K562 (cell line): ENCODE results near the gene ATXN10. TPM values are rescaled to one million over a fixed set of nuclear protein-coding genes. Genes with fewer than 3 reads are reported as not detected.
A peak's percentile ranks its signal among the peaks of the same experiment; 100 is the strongest.

Source experiments
- ATAC-seq: fragments of 200-7000 bp; cut with Tn5 transposase; 3 replicates; pipeline ENCODE4 v1.9.1; 2020; ENCODE audit warnings: moderate library complexity
- BruUV-seq: library from RNA; stranded (reverse); fragments of 400-500 nt; replicated peaks from 2 replicates; lab custom pipeline; 2021; lab: Mats Ljungman, UMichigan
- CTCF ChIA-PET: fragments of 300-600 bp; formaldehyde crosslinking; extraction: SDS; loops from one replicate; lab custom pipeline; 2021; ENCODE audit warnings: low intra/inter-chr PET ratio; lab: Yijun Ruan, JAX
- POLR2A ChIA-PET: fragments of 300-600, 350-650 bp; sonication (Branson Sonifier 250); formaldehyde crosslinking; extraction: SDS; loops from one replicate; lab custom pipeline; 2021; ENCODE audit warnings: antibody characterized with exemption, inconsistent platforms; lab: Yijun Ruan, JAX
- DNase-seq, 4 experiments: peaks; one replicate each; pipeline versions ENCODE4 v3.0.0 to v3.0.0-alpha.2; 2011 to 2018; ENCODE audit warnings: low spot score in 3 of 4, mixed read lengths in 3 of 4; ENCODE audit errors: extremely low read depth in 1 of 4
- FAIRE-seq: peaks from 2 replicates; lab custom pipeline; 2011; peaks lifted over from hg19 to GRCh38; lab: Jason Lieb, UNC
- H2AFZ ChIP-seq: 2 replicates; pipeline ENCODE4 v1.6.0; 2011; ENCODE audit warnings: low read depth, low read length, control low read depth, inconsistent platforms
- H3K27ac ChIP-seq: fragments of 200-600 bp; 3 replicates; pipeline ENCODE4 v1.8.0; 2011; ENCODE audit warnings: low read depth, mild to moderate bottlenecking, control low read depth, inconsistent platforms, low read length, moderate library complexity, mixed read lengths; ENCODE audit errors: extremely low read depth
- H3K27me3 ChIP-seq, 2 experiments: fragments of 300-600 bp in 1 of 2; 2 replicates in 1 of 2; 3 replicates in 1 of 2; pipeline versions ENCODE4 v1.6.0 to v1.8.0; 2011; ENCODE audit warnings: inconsistent platforms in 2 of 2, low read length in 2 of 2, mild to moderate bottlenecking in 1 of 2, mixed read lengths in 1 of 2, moderate library complexity in 1 of 2; ENCODE audit not compliant: control insufficient read depth in 2 of 2, insufficient read depth in 2 of 2
- H3K36me3 ChIP-seq: fragments of 300-600 bp; 3 replicates; pipeline ENCODE4 v1.8.0; 2011; ENCODE audit warnings: mild to moderate bottlenecking, low read length, inconsistent platforms; ENCODE audit not compliant: control insufficient read depth, insufficient read depth
- H3K4me1 ChIP-seq, 2 experiments: fragments of 200-600 bp in 1 of 2; replicated peaks in 1 of 2; 2 replicates in 1 of 2; 3 replicates in 1 of 2; pipeline versions ENCODE4 v1.5.1 to v1.8.0; 2011; ENCODE audit warnings: inconsistent platforms in 2 of 2, low read length in 2 of 2, mild to moderate bottlenecking in 1 of 2, mixed read lengths in 1 of 2, moderate library complexity in 1 of 2; ENCODE audit not compliant: control insufficient read depth in 2 of 2, insufficient read depth in 2 of 2
- H3K4me2 ChIP-seq: 2 replicates; pipeline ENCODE4 v1.6.1; 2011; ENCODE audit warnings: low read length, control low read depth, inconsistent platforms, mixed read lengths; ENCODE audit not compliant: insufficient read depth
- H3K4me3 ChIP-seq: fragments of 200-600 bp; sonication (generic), shearing (Covaris generic); 2 replicates; pipeline ENCODE4 v1.5.1; 2016; ENCODE audit warnings: control low read depth, inconsistent platforms
- H3K79me2 ChIP-seq: fragments of 200-600 bp; 3 replicates; pipeline ENCODE4 v1.8.0; 2011; ENCODE audit warnings: low read length, inconsistent platforms; ENCODE audit not compliant: control insufficient read depth, insufficient read depth
- H3K9ac ChIP-seq, 2 experiments: 2 replicates each; pipeline versions ENCODE4 v1.6.0 to v1.6.1; 2011; ENCODE audit warnings: low read depth in 2 of 2, low read length in 2 of 2, control low read depth in 1 of 2, inconsistent platforms in 1 of 2, mild to moderate bottlenecking in 1 of 2, mixed read lengths in 1 of 2; ENCODE audit not compliant: insufficient read depth in 1 of 2
- H3K9me1 ChIP-seq: one replicate; pipeline ENCODE4 v1.6.0; 2011; ENCODE audit warnings: inconsistent platforms, mild to moderate bottlenecking, low read length, moderate library complexity; ENCODE audit not compliant: control insufficient read depth, insufficient read depth
- H3K9me3 ChIP-seq: replicated peaks from 2 replicates; pipeline ENCODE4 v1.5.1; 2011; ENCODE audit warnings: low read depth, low read length, inconsistent platforms; ENCODE audit not compliant: control insufficient read depth, insufficient read depth
- H4K20me1 ChIP-seq: replicated peaks from 2 replicates; pipeline ENCODE4 v1.6.1; 2011; ENCODE audit warnings: low read length, inconsistent platforms, mixed read lengths; ENCODE audit not compliant: control insufficient read depth, insufficient read depth
- ETV1 ChIP-seq: fragments of 450-650 bp; conservative IDR thresholded peaks from 2 replicates; pipeline ENCODE4 v1.6.1; 2016; ENCODE audit warnings: missing genetic modification characterization, control low read depth, low read depth, missing compliant biosample characterization
- MAFG ChIP-seq: fragments of 450-650 bp; conservative IDR thresholded peaks from 2 replicates; pipeline ENCODE4 v1.6.1; 2016; ENCODE audit warnings: missing genetic modification characterization, missing compliant biosample characterization
- ZNF140 ChIP-seq: fragments of 250-450 bp; sonication (Bioruptor Pico); IDR thresholded peaks from 2 replicates; pipeline ENCODE4 v1.8.0; 2021; ENCODE audit warnings: moderate library complexity, mild to moderate bottlenecking, inconsistent platforms
- WGBS: fragments of 100-300 bp; shearing (Covaris generic); methylation state at CpG from one replicate; pipeline ENCODE4 v1.1.6; 2016; ENCODE audit warnings: low coverage, mixed read lengths; ENCODE audit not compliant: insufficient coverage; ENCODE audit errors: missing lambda C conversion rate; 5-methylcytosine and 5-hydroxymethylcytosine counted together
- in situ Hi-C: fragments of 300-500 bp; cut with MboI; formaldehyde crosslinking; loops from 4 replicates; pipeline ENCODE4 v1.15.0; 2018; ENCODE audit warnings: inconsistent platforms, mixed read lengths
- intact Hi-C: fragments of 100-400 bp; cut with micrococcal nuclease; formaldehyde crosslinking; loops from 2 replicates; pipeline ENCODE4 v1.14.2; 2022
- polyA plus RNA-seq, 8 experiments: library from polyadenylated mRNA; depleted of rRNA in 4 of 8; stranded (reverse) in 5 of 8; unstranded in 3 of 8; fragments of >200 nt; fragmentation: Nextera tagmentation in 2 of 8; fragmentation: Illumina TruSeq in 1 of 8; extraction: Ambion mirVana in 2 of 8; extraction: Trizol in 1 of 8; gene quantifications; 2 replicates each; pipeline versions ENCODE4 v1.2.1 to v1.2.3, GENCODE V29; 2011 to 2014; ENCODE audit warnings: inconsistent platforms in 1 of 8, missing spikeins in 1 of 8
- total RNA-seq, 7 experiments: library from RNA; depleted of rRNA in 6 of 7; stranded (reverse); fragments of >200 nt in 6 of 7; fragmentation: Illumina TruSeq in 2 of 7; extraction: Trizol in 2 of 7; gene quantifications; 2 replicates each; pipeline versions ENCODE4 v1.2.1 to v1.2.3, GENCODE V29; 2011 to 2021; ENCODE audit warnings: low replicate concordance in 1 of 7
- TF ChIP-seq, protein P1 (sequence below), 3 experiments: fragments of 200-800 bp in 1 of 3; fragments of 250-450 bp in 1 of 3; fragments of 450-650 bp in 1 of 3; sonication (Bioruptor Pico) in 1 of 3; sonication (Bioruptor generic) in 1 of 3; formaldehyde crosslinking in 1 of 3; IDR thresholded peaks; 2 replicates each; pipeline versions ENCODE4 v1.6.1 to v1.8.0; 2016 to 2022; ENCODE audit warnings: mild to moderate bottlenecking in 2 of 3, missing genetic modification characterization in 2 of 3, missing compliant biosample characterization in 1 of 3, moderate library complexity in 1 of 3

ATXN10 gene
- total and polyA plus RNA-seq, 9 of the 15 experiments (the other 6 are each of a cell fraction or from before 2014, with no cell fraction given): 11.5 to 190 (median 33.6) TPM

DNA sequence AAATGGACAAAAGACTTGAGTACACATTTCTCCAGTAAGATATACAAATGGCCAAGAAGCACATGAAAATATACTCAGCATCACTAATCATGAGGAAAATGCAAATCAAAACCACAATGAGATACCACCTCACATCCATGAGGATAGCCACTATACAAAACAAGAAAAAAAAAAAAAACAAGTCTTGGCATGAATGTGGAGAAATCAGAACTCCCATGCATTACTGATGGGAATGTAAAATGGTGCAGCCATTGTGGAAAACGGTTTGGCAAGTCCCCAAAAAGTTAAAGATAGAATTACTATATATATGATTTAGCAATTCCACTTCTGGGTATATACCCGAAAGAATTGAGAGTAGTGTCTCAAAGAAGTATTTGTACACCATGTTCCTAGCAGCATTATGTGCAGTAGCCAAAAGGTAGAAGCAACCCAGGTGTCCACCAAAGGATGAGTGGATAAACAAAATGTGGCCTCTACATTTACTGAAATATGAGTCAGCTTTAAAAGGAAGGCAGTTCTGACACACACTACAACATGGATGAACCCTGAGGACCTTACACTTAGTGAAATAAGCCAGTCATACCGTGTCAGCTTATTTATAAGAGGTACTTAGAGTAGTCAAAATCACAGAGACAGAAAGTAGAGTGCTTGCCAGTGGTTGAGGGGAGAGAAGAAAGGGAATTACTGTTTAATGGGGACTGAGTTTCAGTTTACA, 159.1 kb downstream of the ATXN10 start:
- CTCF ChIA-PET: interaction anchor here (0.6 kb wide), 1 partner anchor 184 kb away, joined by 3 read pairs; no protein-coding TSS in a partner anchor
- no peak for FAIRE-seq
- no TSS peak for BruUV-seq

More for the DNA sequence above, 159.1 kb downstream of the ATXN10 start:
- TF ChIP-seq, protein P1, sequence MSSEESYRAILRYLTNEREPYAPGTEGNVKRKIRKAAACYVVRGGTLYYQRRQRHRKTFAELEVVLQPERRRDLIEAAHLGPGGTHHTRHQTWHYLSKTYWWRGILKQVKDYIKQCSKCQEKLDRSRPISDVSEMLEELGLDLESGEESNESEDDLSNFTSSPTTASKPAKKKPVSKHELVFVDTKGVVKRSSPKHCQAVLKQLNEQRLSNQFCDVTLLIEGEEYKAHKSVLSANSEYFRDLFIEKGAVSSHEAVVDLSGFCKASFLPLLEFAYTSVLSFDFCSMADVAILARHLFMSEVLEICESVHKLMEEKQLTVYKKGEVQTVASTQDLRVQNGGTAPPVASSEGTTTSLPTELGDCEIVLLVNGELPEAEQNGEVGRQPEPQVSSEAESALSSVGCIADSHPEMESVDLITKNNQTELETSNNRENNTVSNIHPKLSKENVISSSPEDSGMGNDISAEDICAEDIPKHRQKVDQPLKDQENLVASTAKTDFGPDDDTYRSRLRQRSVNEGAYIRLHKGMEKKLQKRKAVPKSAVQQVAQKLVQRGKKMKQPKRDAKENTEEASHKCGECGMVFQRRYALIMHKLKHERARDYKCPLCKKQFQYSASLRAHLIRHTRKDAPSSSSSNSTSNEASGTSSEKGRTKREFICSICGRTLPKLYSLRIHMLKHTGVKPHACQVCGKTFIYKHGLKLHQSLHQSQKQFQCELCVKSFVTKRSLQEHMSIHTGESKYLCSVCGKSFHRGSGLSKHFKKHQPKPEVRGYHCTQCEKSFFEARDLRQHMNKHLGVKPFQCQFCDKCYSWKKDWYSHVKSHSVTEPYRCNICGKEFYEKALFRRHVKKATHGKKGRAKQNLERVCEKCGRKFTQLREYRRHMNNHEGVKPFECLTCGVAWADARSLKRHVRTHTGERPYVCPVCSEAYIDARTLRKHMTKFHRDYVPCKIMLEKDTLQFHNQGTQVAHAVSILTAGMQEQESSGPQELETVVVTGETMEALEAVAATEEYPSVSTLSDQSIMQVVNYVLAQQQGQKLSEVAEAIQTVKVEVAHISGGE (CRISPR knock-in tag; IDR thresholded peaks at IDR 0.05): no peak
- TF ChIP-seq MAFG (tag) (0 out of 2 replicates have a peak, but pooled peaks have one; percentile 17), ZNF140 (CRISPR knock-in tag) (no peak), ETV1 (no peak)
- TF ChIP-seq, all 486 proteins: peak for 1
- intact Hi-C loops: loop anchor here (5.0 kb wide), 1 partner anchor 183 kb away; no protein-coding TSS in a partner anchor
- Histone ChIP-seq H3K27ac (no peak overlapping the region), H3K36me3 (peaks cover 3% of the 10 kb centered on the region; the same call in 1 of the 3 replicates), H4K20me1 (no peaks in the 10 kb centered on the region), H3K9ac (no peak overlapping the region), H3K4me3 (no peak overlapping the region), H3K79me2 (no peaks in the 10 kb centered on the region), H3K4me1 (no peaks in the 10 kb centered on the region), H2AFZ (no peak overlapping the region), H3K27me3 (no peaks in the 10 kb centered on the region), H3K9me3 (no peaks in the 10 kb centered on the region), H3K4me2 (no peak overlapping the region), H3K9me1 (no peaks in the 10 kb centered on the region)
- no peak for DNase-seq
- POLR2A ChIA-PET: interaction anchor here (1.3 kb wide), 1 partner anchor 11 kb away, joined by 3 read pairs; no protein-coding TSS in a partner anchor
- ATAC-seq: no peak
- in situ Hi-C loops: loop anchor here (10.0 kb wide), 1 partner anchor 186 kb away; no protein-coding TSS in a partner anchor
- 60% methylated on average over 3 of the region's 3 CpGs for WGBS
